SK-N-MC (cell line): Measurements from ENCODE around the gene PLA2G3.

ENCODE experiments used
- EZH2 ChIP-seq: fragments of 200-600 bp; sonication (generic); IDR thresholded peaks from one replicate; pipeline ENCODE4 v1.6.1; 2017; ENCODE audit warnings: antibody characterized with exemption
- FOXP2 ChIP-seq: optimal IDR thresholded peaks from 2 replicates; pipeline ENCODE3; 2011; ENCODE audit warnings: mild to moderate bottlenecking, moderate library complexity; ENCODE audit not compliant: insufficient read depth; ENCODE audit errors: extremely low read length, control extremely low read depth
- POLR2AphosphoS5 ChIP-seq: IDR thresholded peaks from 2 replicates; pipeline ENCODE4 v1.6.1; 2012; ENCODE audit warnings: mild to moderate bottlenecking, low read depth, low read length, borderline replicate concordance

DNA sequence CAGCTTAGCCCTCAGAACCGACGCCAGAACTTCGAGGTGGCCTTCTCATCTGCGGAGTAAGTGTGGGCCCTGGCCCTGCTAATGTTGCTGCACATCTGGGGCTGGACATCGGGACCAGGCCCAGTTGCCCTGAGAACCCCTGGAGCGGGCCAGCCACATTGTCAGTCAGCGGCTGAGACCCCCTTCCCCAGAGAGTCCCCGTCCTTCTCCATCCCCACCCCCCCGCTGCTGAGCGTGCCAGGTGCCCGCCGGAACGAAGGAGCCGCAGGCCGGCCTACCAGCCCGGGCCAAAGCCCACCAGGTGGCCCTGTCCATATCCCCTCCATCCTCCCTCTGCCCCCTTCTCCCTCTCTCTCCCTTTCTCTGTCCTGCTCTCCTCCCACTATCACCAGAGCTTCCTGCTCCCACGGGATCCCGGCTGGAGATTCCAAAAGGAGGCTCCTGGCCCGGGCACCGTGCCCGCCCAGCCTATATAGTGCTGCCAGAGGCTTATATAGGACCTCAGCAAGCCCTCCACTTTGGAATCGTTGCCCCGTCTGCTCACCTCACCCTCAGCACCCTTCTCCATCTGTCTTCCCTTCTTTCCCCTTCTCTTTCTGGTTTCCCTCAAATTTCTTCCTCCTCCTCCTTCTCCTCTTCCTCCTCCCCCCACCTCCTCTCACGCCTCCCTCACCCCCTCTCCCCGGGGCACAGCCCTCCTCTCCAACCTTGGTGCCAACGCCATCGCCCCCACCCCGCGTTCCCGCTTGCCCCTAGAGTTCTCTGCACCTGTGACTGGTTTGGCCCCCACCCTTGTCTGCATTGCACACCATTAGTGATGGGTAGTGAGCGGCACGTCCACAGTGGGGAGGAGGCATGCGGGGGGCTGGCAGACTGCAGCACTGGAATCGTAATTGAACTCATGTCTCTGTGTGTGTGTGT, 40.2 kb downstream of the PLA2G3 start:
- TF ChIP-seq POLR2AphosphoS5 (no peak), EZH2 (no peak), FOXP2 (no peak)
